GM12891 (cell line): ENCODE results near the gene SMTN.

Source experiments
- POLR2A ChIP-seq: IDR thresholded peaks from 2 replicates; pipeline ENCODE4 v1.6.1; 2011; ENCODE audit warnings: low read depth, low read length, control low read depth
- POU2F2 ChIP-seq: IDR thresholded peaks from 2 replicates; pipeline ENCODE4 v1.6.1; 2011; ENCODE audit warnings: low read depth, mild to moderate bottlenecking, control low read depth, low read length, moderate library complexity
- SPI1 ChIP-seq: IDR thresholded peaks from 2 replicates; pipeline ENCODE4 v1.6.1; 2011; ENCODE audit warnings: low read depth, low read length, control low read depth

DNA sequence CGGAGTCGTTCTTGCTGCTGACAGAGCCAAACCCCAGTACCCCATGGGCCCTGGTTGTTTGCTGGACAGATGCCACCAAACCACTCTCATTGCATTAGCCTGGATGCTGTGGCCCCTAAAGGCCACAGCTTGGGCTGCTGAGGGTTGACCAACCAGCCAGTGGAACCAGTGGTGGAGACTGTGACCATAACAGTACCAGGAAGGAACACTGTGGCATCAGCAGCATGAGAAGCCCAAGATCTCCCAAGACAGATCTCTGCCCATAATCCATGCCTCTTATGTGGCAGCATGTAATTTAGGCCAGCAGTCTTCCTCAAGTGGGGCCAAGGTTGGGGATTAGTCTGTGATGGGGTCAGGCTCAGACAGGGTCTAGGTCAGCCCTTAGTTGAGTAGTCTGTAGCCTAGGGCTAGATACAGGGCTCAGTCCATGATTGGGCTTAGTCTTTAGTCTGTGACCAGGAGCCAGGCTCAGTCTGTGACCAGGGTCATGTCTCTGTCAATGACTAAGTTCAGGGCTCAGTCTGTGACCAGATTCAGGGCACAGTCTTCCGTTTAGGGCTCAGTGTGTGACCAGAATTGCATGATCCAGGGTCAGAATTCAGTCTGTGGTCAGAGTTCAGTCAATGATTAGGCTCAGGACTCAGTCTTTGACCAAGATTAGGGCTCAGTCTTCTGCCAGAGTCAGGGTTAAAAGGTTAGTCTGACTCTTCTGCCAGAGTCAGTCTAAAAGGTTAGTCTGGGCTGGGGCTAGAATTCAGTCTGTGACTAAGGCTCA, 37.1 kb downstream of the SMTN start:
- TF ChIP-seq POLR2A (no peak), SPI1 (no peak), POU2F2 (no peak)
